ENCODE measurements around the gene PGGHG.

GRCh38 chr11:324156-324555 is 35.2 kb downstream of the PGGHG start:
- no peak for TF ChIP-seq CTCF (IDR thresholded peaks at IDR 0.05)
- TF ChIP-seq POLR2A (IDR thresholded peaks at IDR 0.05): no peak
- no peak for TF ChIP-seq POLR2AphosphoS5 (IDR thresholded peaks at IDR 0.05; ENCODE audit: insufficient read depth in 1 of 2, low read depth in 1 of 2)
